HL-60 (cell line): Measurements from ENCODE around the gene HASPIN.

Experiments used
- GABPA ChIP-seq: IDR thresholded peaks from 2 replicates; pipeline ENCODE4 v1.6.1; 2012; ENCODE audit warnings: low read depth
- POLR2AphosphoS5 ChIP-seq: IDR thresholded peaks from 2 replicates; pipeline ENCODE4 v1.6.1; 2012; ENCODE audit warnings: low read depth
- SPI1 ChIP-seq: IDR thresholded peaks from 2 replicates; pipeline ENCODE4 v1.6.1; 2012; ENCODE audit warnings: low read depth, mild to moderate bottlenecking, borderline replicate concordance
- TF ChIP-seq, protein P1 (sequence below): IDR thresholded peaks from one replicate; pipeline ENCODE4 v1.5.1; 2011; ENCODE audit warnings: low read length, control low read depth, inconsistent platforms; ENCODE audit not compliant: insufficient read depth
- TF ChIP-seq, protein P2 (sequence below): IDR thresholded peaks from 2 replicates; pipeline ENCODE4 v1.6.1; 2012; ENCODE audit warnings: low read depth; ENCODE audit not compliant: insufficient replicate concordance

DNA sequence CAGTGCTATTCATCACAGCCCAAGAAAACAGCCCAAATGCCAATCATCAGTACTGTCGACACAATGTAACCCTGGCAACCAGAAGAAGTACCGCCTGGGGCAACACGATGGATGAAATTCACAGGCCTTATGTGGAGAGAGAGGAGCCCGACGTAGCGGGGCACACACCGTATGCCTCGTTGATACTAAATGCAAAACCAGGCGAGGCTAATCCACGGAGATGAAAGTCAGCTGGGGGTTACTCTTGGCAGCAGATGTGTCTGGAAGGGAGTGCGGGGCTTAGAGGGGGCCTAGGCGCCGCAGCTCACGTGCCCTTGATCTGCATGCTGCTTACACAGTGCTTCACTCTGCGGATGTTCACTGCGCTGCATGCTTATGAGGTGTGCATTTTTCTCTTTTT lies 47.4 kb downstream of the HASPIN start:
- TF ChIP-seq, protein P1, sequence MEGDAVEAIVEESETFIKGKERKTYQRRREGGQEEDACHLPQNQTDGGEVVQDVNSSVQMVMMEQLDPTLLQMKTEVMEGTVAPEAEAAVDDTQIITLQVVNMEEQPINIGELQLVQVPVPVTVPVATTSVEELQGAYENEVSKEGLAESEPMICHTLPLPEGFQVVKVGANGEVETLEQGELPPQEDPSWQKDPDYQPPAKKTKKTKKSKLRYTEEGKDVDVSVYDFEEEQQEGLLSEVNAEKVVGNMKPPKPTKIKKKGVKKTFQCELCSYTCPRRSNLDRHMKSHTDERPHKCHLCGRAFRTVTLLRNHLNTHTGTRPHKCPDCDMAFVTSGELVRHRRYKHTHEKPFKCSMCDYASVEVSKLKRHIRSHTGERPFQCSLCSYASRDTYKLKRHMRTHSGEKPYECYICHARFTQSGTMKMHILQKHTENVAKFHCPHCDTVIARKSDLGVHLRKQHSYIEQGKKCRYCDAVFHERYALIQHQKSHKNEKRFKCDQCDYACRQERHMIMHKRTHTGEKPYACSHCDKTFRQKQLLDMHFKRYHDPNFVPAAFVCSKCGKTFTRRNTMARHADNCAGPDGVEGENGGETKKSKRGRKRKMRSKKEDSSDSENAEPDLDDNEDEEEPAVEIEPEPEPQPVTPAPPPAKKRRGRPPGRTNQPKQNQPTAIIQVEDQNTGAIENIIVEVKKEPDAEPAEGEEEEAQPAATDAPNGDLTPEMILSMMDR, result no peak
- no peak for TF ChIP-seq POLR2AphosphoS5
- TF ChIP-seq, protein P2, sequence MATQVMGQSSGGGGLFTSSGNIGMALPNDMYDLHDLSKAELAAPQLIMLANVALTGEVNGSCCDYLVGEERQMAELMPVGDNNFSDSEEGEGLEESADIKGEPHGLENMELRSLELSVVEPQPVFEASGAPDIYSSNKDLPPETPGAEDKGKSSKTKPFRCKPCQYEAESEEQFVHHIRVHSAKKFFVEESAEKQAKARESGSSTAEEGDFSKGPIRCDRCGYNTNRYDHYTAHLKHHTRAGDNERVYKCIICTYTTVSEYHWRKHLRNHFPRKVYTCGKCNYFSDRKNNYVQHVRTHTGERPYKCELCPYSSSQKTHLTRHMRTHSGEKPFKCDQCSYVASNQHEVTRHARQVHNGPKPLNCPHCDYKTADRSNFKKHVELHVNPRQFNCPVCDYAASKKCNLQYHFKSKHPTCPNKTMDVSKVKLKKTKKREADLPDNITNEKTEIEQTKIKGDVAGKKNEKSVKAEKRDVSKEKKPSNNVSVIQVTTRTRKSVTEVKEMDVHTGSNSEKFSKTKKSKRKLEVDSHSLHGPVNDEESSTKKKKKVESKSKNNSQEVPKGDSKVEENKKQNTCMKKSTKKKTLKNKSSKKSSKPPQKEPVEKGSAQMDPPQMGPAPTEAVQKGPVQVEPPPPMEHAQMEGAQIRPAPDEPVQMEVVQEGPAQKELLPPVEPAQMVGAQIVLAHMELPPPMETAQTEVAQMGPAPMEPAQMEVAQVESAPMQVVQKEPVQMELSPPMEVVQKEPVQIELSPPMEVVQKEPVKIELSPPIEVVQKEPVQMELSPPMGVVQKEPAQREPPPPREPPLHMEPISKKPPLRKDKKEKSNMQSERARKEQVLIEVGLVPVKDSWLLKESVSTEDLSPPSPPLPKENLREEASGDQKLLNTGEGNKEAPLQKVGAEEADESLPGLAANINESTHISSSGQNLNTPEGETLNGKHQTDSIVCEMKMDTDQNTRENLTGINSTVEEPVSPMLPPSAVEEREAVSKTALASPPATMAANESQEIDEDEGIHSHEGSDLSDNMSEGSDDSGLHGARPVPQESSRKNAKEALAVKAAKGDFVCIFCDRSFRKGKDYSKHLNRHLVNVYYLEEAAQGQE, result no peak
- no peak for TF ChIP-seq GABPA
- no peak for TF ChIP-seq SPI1
